ENCODE data around the gene BCAS1. TPM values are rescaled to one million over a fixed set of nuclear protein-coding genes. Genes with fewer than 3 reads are reported as not detected.

The BCAS1 gene
- total RNA-seq, 1 experiment from 2014 or later: 0.17 TPM

DNA sequence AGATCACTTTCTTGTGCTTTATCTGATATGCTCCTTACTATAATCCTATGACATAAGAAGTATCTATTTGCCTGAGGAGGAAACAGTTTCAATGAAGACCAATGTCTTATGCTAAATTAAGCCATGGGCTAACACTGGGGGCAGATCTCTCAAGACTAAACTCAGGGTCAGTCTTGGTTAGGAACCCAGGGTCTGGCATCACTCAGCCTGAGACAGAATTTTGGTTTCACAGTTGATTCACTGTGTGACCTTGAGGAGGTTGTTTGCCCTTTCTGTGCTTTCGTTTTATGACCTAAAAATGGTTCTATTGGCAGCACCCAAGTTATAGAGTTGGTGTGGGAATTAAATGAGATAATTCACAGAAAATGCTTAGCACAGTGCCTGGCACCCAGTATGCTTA, 4.9 kb upstream of the BCAS1 start (continued):
- no peak for TF ChIP-seq ELF1 (IDR thresholded peaks at IDR 0.05; ENCODE audit: borderline replicate concordance, low read depth)
- no peak for TF ChIP-seq FOSL1 (IDR thresholded peaks at IDR 0.05; ENCODE audit: low read depth)
- TF ChIP-seq TCF7L2 (IDR thresholded peaks at IDR 0.05; ENCODE audit: borderline replicate concordance, extremely low read depth, insufficient read depth, insufficient read length): no peak
- TF ChIP-seq POLR2AphosphoS5 (IDR thresholded peaks at IDR 0.05; ENCODE audit: low read depth, low read length): no peak
- no peak for TF ChIP-seq ZFX (IDR thresholded peaks at IDR 0.05)
- TF ChIP-seq, protein P1, sequence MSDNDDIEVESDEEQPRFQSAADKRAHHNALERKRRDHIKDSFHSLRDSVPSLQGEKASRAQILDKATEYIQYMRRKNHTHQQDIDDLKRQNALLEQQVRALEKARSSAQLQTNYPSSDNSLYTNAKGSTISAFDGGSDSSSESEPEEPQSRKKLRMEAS (IDR thresholded peaks at IDR 0.05): no peak
- TF ChIP-seq RAD21 (IDR thresholded peaks at IDR 0.05; ENCODE audit: low read depth): no peak
- no peak for TF ChIP-seq JUND (IDR thresholded peaks at IDR 0.05)
- TF ChIP-seq CEBPB (IDR thresholded peaks at IDR 0.05; ENCODE audit: low read depth): no peak
- TF ChIP-seq CBX3 (IDR thresholded peaks at IDR 0.05; ENCODE audit: low read depth): no peak
- no peak for TF ChIP-seq SIN3A (IDR thresholded peaks at IDR 0.05; ENCODE audit: low read depth)
- TF ChIP-seq EZH2 (IDR thresholded peaks at IDR 0.05): no peak
- TF ChIP-seq ZNF274 (IDR thresholded peaks at IDR 0.05; ENCODE audit: low read depth, low read length): no peak

DNA sequence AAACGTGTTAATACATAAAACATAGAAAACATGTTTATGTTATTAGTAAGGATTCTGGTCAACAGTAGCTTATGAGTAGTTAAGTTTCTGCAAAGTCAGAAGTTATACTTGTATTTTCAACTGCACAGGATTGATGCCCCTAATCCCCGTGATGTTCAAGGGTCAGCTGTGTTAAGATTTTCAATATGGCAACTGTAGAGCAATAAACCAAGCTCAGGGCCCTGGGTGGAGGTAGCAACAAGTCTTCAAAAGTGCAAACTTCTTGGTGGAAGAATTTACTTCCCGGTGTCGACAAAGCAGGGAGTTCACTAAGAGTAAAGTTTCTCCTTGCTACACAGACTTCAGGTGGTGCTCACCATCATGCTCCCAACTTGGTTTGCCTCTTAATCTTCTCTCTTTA, 4.1 kb upstream of the BCAS1 start:
- Histone ChIP-seq H3K36me3 (ENCODE audit: control insufficient read depth in 1 of 2, insufficient read depth in 2 of 2, low read length in 2 of 2) (no peaks in the 10 kb centered on the region), H3K79me2 (ENCODE audit: insufficient read depth, low read length) (no peaks in the 10 kb centered on the region), H3K9me2 (ENCODE audit: insufficient read depth) (no peaks in the 10 kb centered on the region), H3K4me1 (ENCODE audit: control insufficient read depth in 1 of 2, insufficient read depth in 2 of 2, low read length in 2 of 2) (peaks cover 10 to 13% of the 10 kb centered on the region in 2 experiments), H3K9ac (ENCODE audit: low read length) (no peak overlapping the region), H3K4me2 (ENCODE audit: low read length) (no peak overlapping the region), H2AFZ (ENCODE audit: low read depth, low read length, poor library complexity, severe bottlenecking) (no peak overlapping the region), H3K9me3 (ENCODE audit: control insufficient read depth in 1 of 2, insufficient read depth in 1 of 2, low read depth in 1 of 2, low read length in 2 of 2) (no peaks in the 10 kb centered on the region), H3K4me3 (replicated peaks in 1 of 2; ENCODE audit: low read depth in 1 of 2, low read length in 2 of 2) (no peak overlapping the region), H4K20me1 (ENCODE audit: insufficient read depth) (no peaks in the 10 kb centered on the region), H3K27ac (ENCODE audit: low read depth, low read length) (no peak overlapping the region), H3K27me3 (ENCODE audit: insufficient read depth, low read length) (no peaks in the 10 kb centered on the region)
- CTCF ChIA-PET: no interaction called here
- intact Hi-C loops (cut with micrococcal nuclease): no loop called here
- ATAC-seq: no peak
- RAD21 ChIA-PET (ENCODE audit: low non-redundant PET in 1 of 2, low total read pairs in 2 of 2, uncharacterized antibody in 2 of 2, unreplicated experiment in 2 of 2): no interaction called here
- BruUV-seq (replicated peaks): no TSS peak
- TF ChIP-seq, protein P2, sequence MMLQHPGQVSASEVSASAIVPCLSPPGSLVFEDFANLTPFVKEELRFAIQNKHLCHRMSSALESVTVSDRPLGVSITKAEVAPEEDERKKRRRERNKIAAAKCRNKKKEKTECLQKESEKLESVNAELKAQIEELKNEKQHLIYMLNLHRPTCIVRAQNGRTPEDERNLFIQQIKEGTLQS (IDR thresholded peaks at IDR 0.05): no peak
- TF ChIP-seq RAD21 (IDR thresholded peaks at IDR 0.05; ENCODE audit: low read depth): no peak
- TF ChIP-seq, protein P3, sequence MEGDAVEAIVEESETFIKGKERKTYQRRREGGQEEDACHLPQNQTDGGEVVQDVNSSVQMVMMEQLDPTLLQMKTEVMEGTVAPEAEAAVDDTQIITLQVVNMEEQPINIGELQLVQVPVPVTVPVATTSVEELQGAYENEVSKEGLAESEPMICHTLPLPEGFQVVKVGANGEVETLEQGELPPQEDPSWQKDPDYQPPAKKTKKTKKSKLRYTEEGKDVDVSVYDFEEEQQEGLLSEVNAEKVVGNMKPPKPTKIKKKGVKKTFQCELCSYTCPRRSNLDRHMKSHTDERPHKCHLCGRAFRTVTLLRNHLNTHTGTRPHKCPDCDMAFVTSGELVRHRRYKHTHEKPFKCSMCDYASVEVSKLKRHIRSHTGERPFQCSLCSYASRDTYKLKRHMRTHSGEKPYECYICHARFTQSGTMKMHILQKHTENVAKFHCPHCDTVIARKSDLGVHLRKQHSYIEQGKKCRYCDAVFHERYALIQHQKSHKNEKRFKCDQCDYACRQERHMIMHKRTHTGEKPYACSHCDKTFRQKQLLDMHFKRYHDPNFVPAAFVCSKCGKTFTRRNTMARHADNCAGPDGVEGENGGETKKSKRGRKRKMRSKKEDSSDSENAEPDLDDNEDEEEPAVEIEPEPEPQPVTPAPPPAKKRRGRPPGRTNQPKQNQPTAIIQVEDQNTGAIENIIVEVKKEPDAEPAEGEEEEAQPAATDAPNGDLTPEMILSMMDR (IDR thresholded peaks at IDR 0.05 in 2 of 3, conservative IDR thresholded peaks at IDR 0.05 in 1 of 3; ENCODE audit: borderline replicate concordance in 1 of 3, insufficient read depth in 1 of 3, low read depth in 2 of 3, low read length in 2 of 3): no peak
- no peak for TF ChIP-seq FOSL1 (IDR thresholded peaks at IDR 0.05; ENCODE audit: low read depth)
- TF ChIP-seq SRF (IDR thresholded peaks at IDR 0.05; ENCODE audit: low read depth): no peak
- no peak for TF ChIP-seq ELF1 (IDR thresholded peaks at IDR 0.05; ENCODE audit: borderline replicate concordance, low read depth)
- TF ChIP-seq EGR1 (IDR thresholded peaks at IDR 0.05; ENCODE audit: low read depth): no peak
- TF ChIP-seq, protein P1 (IDR thresholded peaks at IDR 0.05): no peak
- no peak for TF ChIP-seq CEBPB (IDR thresholded peaks at IDR 0.05; ENCODE audit: low read depth)
- TF ChIP-seq, protein P4, sequence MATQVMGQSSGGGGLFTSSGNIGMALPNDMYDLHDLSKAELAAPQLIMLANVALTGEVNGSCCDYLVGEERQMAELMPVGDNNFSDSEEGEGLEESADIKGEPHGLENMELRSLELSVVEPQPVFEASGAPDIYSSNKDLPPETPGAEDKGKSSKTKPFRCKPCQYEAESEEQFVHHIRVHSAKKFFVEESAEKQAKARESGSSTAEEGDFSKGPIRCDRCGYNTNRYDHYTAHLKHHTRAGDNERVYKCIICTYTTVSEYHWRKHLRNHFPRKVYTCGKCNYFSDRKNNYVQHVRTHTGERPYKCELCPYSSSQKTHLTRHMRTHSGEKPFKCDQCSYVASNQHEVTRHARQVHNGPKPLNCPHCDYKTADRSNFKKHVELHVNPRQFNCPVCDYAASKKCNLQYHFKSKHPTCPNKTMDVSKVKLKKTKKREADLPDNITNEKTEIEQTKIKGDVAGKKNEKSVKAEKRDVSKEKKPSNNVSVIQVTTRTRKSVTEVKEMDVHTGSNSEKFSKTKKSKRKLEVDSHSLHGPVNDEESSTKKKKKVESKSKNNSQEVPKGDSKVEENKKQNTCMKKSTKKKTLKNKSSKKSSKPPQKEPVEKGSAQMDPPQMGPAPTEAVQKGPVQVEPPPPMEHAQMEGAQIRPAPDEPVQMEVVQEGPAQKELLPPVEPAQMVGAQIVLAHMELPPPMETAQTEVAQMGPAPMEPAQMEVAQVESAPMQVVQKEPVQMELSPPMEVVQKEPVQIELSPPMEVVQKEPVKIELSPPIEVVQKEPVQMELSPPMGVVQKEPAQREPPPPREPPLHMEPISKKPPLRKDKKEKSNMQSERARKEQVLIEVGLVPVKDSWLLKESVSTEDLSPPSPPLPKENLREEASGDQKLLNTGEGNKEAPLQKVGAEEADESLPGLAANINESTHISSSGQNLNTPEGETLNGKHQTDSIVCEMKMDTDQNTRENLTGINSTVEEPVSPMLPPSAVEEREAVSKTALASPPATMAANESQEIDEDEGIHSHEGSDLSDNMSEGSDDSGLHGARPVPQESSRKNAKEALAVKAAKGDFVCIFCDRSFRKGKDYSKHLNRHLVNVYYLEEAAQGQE (IDR thresholded peaks at IDR 0.05; ENCODE audit: low read depth): no peak
- no peak for TF ChIP-seq POLR2AphosphoS5 (IDR thresholded peaks at IDR 0.05; ENCODE audit: low read depth, low read length)
- TF ChIP-seq TCF7L2 (IDR thresholded peaks at IDR 0.05; ENCODE audit: borderline replicate concordance, extremely low read depth, insufficient read depth, insufficient read length): no peak
- TF ChIP-seq JUND (IDR thresholded peaks at IDR 0.05): no peak
- no peak for TF ChIP-seq POLR2A (IDR thresholded peaks at IDR 0.05; ENCODE audit: borderline replicate concordance, extremely low read depth, insufficient read depth, insufficient read length)
- TF ChIP-seq EZH2phosphoT487 (IDR thresholded peaks at IDR 0.05; ENCODE audit: borderline replicate concordance): no peak
- TF ChIP-seq SIN3A (IDR thresholded peaks at IDR 0.05; ENCODE audit: low read depth): no peak
- TF ChIP-seq CBX3 (IDR thresholded peaks at IDR 0.05; ENCODE audit: low read depth): no peak
- no peak for TF ChIP-seq ZFX (IDR thresholded peaks at IDR 0.05)
- DNase-seq (ENCODE audit: low read depth, low spot score): no peak
- POLR2A ChIA-PET: no interaction called here
